ENCODE results near the gene ELK3. TPM values are rescaled to one million over a fixed set of nuclear protein-coding genes. Genes with fewer than 3 reads are reported as not detected.

ELK3 gene
- total and polyA plus RNA-seq, 8 donors, result 2.9 to 12.9 (median 6.1) TPM

DNA sequence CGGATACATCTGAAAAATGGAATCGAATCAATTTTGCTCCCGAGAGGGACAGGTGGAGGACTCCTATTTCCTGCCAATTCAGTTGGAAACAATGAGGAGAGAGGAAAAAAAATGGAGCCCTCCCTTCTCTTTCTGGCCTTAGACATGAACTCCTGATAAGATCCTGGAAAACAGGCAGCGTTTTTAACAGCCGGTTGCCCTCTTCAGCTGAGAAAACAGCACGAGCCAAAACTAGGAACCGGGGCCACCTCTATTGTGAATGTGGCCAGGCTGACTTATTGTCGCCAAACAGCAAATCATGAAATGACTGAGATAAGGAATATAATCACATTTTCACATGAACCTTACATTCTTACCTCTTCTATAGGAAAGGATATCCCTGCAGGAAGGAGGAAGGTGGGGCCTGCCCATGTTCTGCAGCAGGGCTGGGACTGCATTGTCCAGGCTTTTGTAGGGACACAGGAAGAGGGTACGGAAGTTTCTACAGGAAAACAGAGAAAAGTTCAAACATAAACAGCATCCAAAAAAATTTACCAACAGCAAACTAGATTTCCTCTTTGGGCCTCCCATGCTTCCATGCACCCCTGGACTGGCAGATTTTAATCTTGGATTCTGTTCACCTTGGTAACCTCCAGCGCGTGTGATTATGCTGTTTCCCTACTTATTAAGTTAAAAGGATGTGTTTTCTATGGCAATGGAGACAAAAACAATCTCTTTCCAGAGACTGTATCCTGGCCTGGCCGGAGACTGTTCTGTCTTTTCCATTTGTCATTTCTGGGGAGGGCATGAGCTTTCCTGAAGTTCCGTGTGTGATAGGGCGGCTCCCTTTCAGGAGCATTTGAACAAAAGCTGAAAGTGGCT, 29.0 kb upstream of the ELK3 start:
- WGBS, 2 donors, result 67 to 71% methylated on average over 14 of the region's 14 CpGs
- DNase-seq (no peak), FAIRE-seq (no peak), ATAC-seq (no peak)
- intact Hi-C loops (cut with DNase I), result no loop called here
- H3K27me3 ChIP-seq, result no peaks in the 10 kb centered on the region
- no peaks in the 10 kb centered on the region for H3K36me3 ChIP-seq
- H3K9me3 ChIP-seq, result no peaks in the 10 kb centered on the region
- no peaks in the 10 kb centered on the region for H3K4me1 ChIP-seq
- TF ChIP-seq, protein P1, sequence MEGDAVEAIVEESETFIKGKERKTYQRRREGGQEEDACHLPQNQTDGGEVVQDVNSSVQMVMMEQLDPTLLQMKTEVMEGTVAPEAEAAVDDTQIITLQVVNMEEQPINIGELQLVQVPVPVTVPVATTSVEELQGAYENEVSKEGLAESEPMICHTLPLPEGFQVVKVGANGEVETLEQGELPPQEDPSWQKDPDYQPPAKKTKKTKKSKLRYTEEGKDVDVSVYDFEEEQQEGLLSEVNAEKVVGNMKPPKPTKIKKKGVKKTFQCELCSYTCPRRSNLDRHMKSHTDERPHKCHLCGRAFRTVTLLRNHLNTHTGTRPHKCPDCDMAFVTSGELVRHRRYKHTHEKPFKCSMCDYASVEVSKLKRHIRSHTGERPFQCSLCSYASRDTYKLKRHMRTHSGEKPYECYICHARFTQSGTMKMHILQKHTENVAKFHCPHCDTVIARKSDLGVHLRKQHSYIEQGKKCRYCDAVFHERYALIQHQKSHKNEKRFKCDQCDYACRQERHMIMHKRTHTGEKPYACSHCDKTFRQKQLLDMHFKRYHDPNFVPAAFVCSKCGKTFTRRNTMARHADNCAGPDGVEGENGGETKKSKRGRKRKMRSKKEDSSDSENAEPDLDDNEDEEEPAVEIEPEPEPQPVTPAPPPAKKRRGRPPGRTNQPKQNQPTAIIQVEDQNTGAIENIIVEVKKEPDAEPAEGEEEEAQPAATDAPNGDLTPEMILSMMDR (IDR thresholded peaks at IDR 0.05), result no peak
- H3K27ac ChIP-seq, result no peak overlapping the region
- H3K4me3 ChIP-seq, result no peak overlapping the region

DNA sequence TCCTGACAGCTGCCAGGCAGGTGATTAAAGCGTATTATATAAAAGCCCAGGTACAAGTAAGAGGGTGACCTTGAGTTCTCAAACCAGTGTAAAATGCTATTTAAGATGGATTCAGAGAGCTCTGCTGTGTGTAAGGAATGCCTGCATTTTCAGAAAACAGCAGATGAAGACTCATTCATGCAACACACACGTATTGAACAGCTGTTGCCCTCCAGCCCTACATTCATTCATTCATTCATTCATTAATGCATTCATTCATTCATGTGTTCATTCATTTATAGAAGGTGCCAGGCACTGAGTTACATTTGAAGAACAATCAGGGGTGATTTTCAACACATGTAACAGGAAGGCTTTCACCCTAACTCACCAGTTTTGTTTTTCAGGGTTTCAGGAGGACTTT, 27.4 kb upstream of the ELK3 start:
- FAIRE-seq (no peak), ATAC-seq (no peak), DNase-seq (no peak)
- no peak overlapping the region for H3K27ac ChIP-seq
- H3K4me1 ChIP-seq, result no peaks in the 10 kb centered on the region
- no peaks in the 10 kb centered on the region for H3K36me3 ChIP-seq
- no peaks in the 10 kb centered on the region for H3K27me3 ChIP-seq
- WGBS, 2 donors, result 50 to 54% methylated on average over 2 of the region's 2 CpGs
- no peak overlapping the region for H3K4me3 ChIP-seq
- TF ChIP-seq, protein P1 (IDR thresholded peaks at IDR 0.05), result no peak
- intact Hi-C loops (cut with DNase I), result no loop called here
- no peaks in the 10 kb centered on the region for H3K9me3 ChIP-seq

DNA sequence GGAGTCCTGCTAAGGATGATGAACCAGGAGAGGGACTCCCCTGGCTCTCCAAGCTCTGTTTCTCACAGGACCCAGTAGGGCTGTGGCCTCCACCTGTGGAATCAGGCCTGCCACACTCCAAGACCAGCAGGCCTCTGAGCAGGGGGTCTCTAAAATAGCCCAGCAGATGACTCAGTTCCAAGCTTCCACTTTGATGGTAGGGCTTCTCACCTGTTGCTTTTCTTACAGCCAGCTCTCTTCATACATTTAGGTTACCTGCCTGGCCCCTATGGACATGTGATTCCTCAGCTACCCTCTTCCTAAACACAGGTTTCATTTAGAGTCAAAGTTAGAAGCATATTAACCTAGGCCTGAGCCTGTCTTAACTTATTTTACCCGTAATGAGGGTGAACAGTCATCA, 26.7 kb upstream of the ELK3 start:
- no peak overlapping the region for H3K27ac ChIP-seq
- intact Hi-C loops (cut with DNase I), result no loop called here
- ATAC-seq, result no peak
- no peaks in the 10 kb centered on the region for H3K4me1 ChIP-seq
- H3K4me3 ChIP-seq, result no peak overlapping the region
- H3K36me3 ChIP-seq, result no peaks in the 10 kb centered on the region
- H3K9me3 ChIP-seq, result no peaks in the 10 kb centered on the region
- WGBS, 2 donors, result 78 to 86% methylated on average over 1 of the region's 1 CpG
- no peaks in the 10 kb centered on the region for H3K27me3 ChIP-seq
- TF ChIP-seq, protein P1 (IDR thresholded peaks at IDR 0.05), result no peak
- no peak for DNase-seq
- FAIRE-seq, result no peak

DNA sequence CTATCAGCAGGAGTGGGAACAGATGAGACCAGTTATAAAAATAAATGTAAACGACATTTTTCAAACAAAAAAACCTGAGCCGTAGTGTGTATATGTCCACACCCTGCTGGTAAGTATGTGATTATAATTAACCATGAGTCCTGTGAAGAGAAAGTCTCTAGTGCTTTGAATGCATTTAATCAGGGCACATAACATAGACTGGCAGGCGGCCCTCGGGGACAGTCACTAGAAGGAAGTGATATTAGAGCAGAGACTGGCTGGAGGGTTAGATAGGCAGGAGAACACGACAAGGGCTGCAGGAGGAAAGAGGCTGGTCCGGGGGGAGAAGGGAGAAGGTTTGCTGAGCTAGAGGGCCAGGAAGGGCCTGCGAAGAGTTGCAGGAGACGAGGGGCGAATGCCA, 23.8 kb upstream of the ELK3 start:
- Histone ChIP-seq H3K9me3 (no peaks in the 10 kb centered on the region), H3K4me3 (no peak overlapping the region), H3K27me3 (no peaks in the 10 kb centered on the region), H3K36me3 (no peaks in the 10 kb centered on the region), H3K4me1 (no peaks in the 10 kb centered on the region), H3K27ac (no peak overlapping the region)
- DNase-seq (no peak), FAIRE-seq (no peak), ATAC-seq (no peak)
- intact Hi-C loops (cut with DNase I), result no loop called here
- 66 to 69% methylated on average over 9 of the region's 9 CpGs for WGBS, 2 donors
- TF ChIP-seq, protein P1 (IDR thresholded peaks at IDR 0.05), result no peak

DNA sequence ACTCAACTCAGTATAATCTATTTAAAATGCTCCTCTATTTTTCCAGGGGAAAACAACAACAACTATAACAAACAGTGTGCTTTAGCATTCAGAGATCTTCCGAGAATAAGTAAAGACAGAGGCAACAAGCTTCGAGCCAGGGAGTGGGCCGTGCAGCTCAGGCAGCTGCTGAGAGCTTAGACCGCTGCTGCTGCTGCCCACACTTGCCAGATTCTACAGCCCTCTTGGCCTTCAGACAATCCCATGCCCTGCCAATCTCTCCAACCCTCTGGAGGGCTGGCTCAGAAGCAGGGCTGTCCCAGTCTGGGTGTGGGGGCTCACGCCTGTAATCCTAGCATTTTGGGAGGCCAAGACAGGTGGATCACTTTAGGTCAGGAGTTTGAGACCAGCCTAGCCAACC, 23.4 kb upstream of the ELK3 start:
- Histone ChIP-seq H3K36me3 (no peaks in the 10 kb centered on the region), H3K9me3 (no peaks in the 10 kb centered on the region), H3K27ac (no peak overlapping the region), H3K4me1 (no peaks in the 10 kb centered on the region), H3K4me3 (no peak overlapping the region), H3K27me3 (no peaks in the 10 kb centered on the region)
- DNase-seq (no peak), FAIRE-seq (no peak), ATAC-seq (no peak)
- TF ChIP-seq, protein P1 (IDR thresholded peaks at IDR 0.05), result no peak
- intact Hi-C loops (cut with DNase I), result no loop called here
- 84 to 92% methylated on average over 5 of the region's 5 CpGs for WGBS, 2 donors

Measured in pancreas (tissue), 10 donors.